CD4-positive, alpha-beta T cell treated with Interleukin-4 for 1 hour (primary cell): Measurements from ENCODE around the gene SMC5.
A peak's percentile ranks its signal among the peaks of the same experiment; 100 is the strongest.
"Not testable (repeated sequence)": the region's sequence is repeated elsewhere in the genome, so short reads cannot be mapped to it uniquely, and the experiment has no call there.

Experiments
- DNase-seq, 2 donors: peaks; one replicate each; pipeline ENCODE4 v3.0.0-alpha.2; 2020 to 2022

The SMC5 gene

GRCh38 chr9:70278305-70278704, 19.5 kb downstream of the SMC5 start:
- no peak for DNase-seq

GRCh38 chr9:70283848-70284247, 25.1 kb downstream of the SMC5 start:
- DNase-seq = no peak

- DNase-seq = no peak
Observed at GRCh38 chr9:70285246-70285645, 26.5 kb downstream of the SMC5 start.

GRCh38 chr9:70285981-70286598, 27.3 kb downstream of the SMC5 start:
- DNase-seq = no peak

GRCh38 chr9:70290626-70291025, 31.8 kb downstream of the SMC5 start:
- no peak for DNase-seq

GRCh38 chr9:70291446-70291845, 32.7 kb downstream of the SMC5 start:
- DNase-seq = no peak

GRCh38 chr9:70292253-70292652, 33.5 kb downstream of the SMC5 start:
- no peak for DNase-seq

- DNase-seq = no peak
Observed at GRCh38 chr9:70293214-70293613, 34.4 kb downstream of the SMC5 start.

- DNase-seq = no peak
Observed at GRCh38 chr9:70297141-70297540, 38.4 kb downstream of the SMC5 start.

GRCh38 chr9:70298245-70298771, 39.5 kb downstream of the SMC5 start:
- no peak for DNase-seq

- DNase-seq = no peak
Observed at GRCh38 chr9:70303268-70303667, 44.5 kb downstream of the SMC5 start.

GRCh38 chr9:70304810-70305209, 46.0 kb downstream of the SMC5 start:
- no peak for DNase-seq

GRCh38 chr9:70315389-70315788, 56.6 kb downstream of the SMC5 start:
- no peak for DNase-seq

- no peak for DNase-seq
Observed at GRCh38 chr9:70318002-70318401, 59.2 kb downstream of the SMC5 start.

- DNase-seq = no peak
Observed at GRCh38 chr9:70322096-70322495, 63.3 kb downstream of the SMC5 start.

- no peak for DNase-seq
Observed at GRCh38 chr9:70324963-70325362, 66.2 kb downstream of the SMC5 start.

- DNase-seq = not testable (repeated sequence)
Observed at GRCh38 chr9:70328625-70329024, 69.8 kb downstream of the SMC5 start.

- DNase-seq = peak in 1 of 2 donors; percentile 48
Observed at GRCh38 chr9:70340572-70340971, 81.8 kb downstream of the SMC5 start.

- no peak for DNase-seq
Observed at GRCh38 chr9:70347046-70347445, 88.3 kb downstream of the SMC5 start.

GRCh38 chr9:70352356-70352755, 93.6 kb downstream of the SMC5 start:
- no peak for DNase-seq

GRCh38 chr9:70352802-70353201, 94.0 kb downstream of the SMC5 start:
- DNase-seq = peak in 1 of 2 donors; percentile 45

GRCh38 chr9:70355801-70356200, 97.0 kb downstream of the SMC5 start:
- no peak for DNase-seq

- no peak for DNase-seq
Observed at GRCh38 chr9:70362952-70363351, 104.2 kb downstream of the SMC5 start.

- DNase-seq = no peak
Observed at GRCh38 chr9:70363760-70364159, 105.0 kb downstream of the SMC5 start.

- no peak for DNase-seq
Observed at GRCh38 chr9:70367305-70367930, 108.6 kb downstream of the SMC5 start.
